Mammary epithelial cell (primary cell): ENCODE results near the gene KATNB1.

Experiments
- CTCF ChIP-seq, 2 donors: IDR thresholded peaks in 1 of 2; conservative IDR thresholded peaks in 1 of 2; 2 replicates each; pipeline ENCODE4 v1.5.1; 2011 to 2012; ENCODE audit warnings: inconsistent platforms in 2 of 2, low read length in 2 of 2, mild to moderate bottlenecking in 2 of 2, control low read depth in 1 of 2, low read depth in 1 of 2; ENCODE audit not compliant: insufficient read depth in 1 of 2; ENCODE audit errors: extremely low read depth in 1 of 2
- EZH2 ChIP-seq: IDR thresholded peaks from 2 replicates; pipeline ENCODE4 v1.6.1; 2012; ENCODE audit warnings: low read length, inconsistent platforms, borderline replicate concordance

DNA sequence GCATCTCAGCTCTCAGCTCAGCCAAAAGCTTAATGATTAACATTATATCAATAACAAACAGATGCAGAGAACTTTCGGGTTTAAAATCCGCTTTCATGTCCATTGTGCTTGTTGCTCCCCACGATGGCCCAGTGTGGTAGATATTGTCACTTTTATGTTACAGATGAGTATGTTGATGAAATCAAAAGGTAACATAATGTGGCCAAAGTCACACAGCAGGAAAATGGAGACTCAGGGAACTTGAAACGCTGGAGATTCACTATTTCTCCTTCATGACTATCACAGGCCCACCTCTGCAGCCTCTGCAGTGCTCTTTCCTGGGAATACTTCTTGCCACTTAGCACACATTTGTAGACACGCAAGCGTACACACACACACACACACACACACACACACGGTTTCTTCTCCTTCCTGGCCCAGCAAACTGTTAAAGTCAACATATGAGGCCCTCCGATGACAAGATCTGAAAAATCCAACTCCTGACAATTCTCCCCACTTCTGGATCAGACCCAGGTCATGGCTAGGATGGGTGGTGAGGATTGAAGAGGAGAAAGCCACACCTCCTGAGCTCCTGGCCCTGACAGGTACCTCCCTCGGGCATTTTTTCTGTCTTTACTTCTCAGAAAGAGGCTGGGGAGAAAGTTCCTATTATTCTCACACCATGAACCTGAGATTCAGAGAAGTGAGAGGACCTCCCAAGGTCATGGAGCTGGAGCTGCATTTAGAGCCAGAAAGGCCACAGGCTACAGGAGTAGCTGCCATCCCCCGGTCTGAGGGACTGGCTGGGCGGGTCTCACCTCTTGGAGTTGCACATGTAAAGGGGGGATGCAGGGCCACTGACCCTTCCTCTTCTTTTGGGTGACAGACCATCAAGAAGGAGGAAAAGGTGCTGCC, 31.3 kb upstream of the KATNB1 start:
- TF ChIP-seq CTCF (conservative IDR thresholded peaks at IDR 0.05 in 1 of 2, IDR thresholded peaks at IDR 0.05 in 1 of 2; ENCODE audit: extremely low read depth in 1 of 2, insufficient read depth in 1 of 2, low read depth in 1 of 2, low read length in 2 of 2) (no peak), EZH2 (no peak)
